Hepatocyte (in vitro differentiated cells): Measurements from ENCODE around the gene VCL. TPM values are rescaled to one million over a fixed set of nuclear protein-coding genes. Genes with fewer than 3 reads are reported as not detected.

Experiments used
- DNase-seq: peaks from one replicate; pipeline ENCODE4 v3.0.0-alpha.2; 2016; ENCODE audit warnings: low spot score
- H2AFZ ChIP-seq: fragments of 200-600 bp; sonication (generic); 2 replicates; pipeline ENCODE4 v1.6.0; 2016; ENCODE audit warnings: antibody characterized with exemption, mild to moderate bottlenecking
- H3K27ac ChIP-seq: fragments of 200-600 bp; sonication (generic); 2 replicates; pipeline ENCODE4 v1.5.1; 2016; ENCODE audit warnings: mild to moderate bottlenecking
- H3K27me3 ChIP-seq: fragments of 200-600 bp; sonication (generic); 2 replicates; pipeline ENCODE4 v1.6.1; 2016
- H3K36me3 ChIP-seq: fragments of 200-600 bp; sonication (generic); replicated peaks from 2 replicates; pipeline ENCODE4 v1.5.1; 2016; ENCODE audit warnings: low read depth; ENCODE audit not compliant: insufficient read depth
- H3K4me1 ChIP-seq: fragments of 200-600 bp; sonication (generic); 2 replicates; pipeline ENCODE4 v1.5.1; 2016; ENCODE audit warnings: mild to moderate bottlenecking, moderate library complexity; ENCODE audit not compliant: insufficient read depth
- H3K4me2 ChIP-seq: fragments of 200-600 bp; sonication (generic); 2 replicates; pipeline ENCODE4 v1.6.0; 2016
- H3K4me3 ChIP-seq: fragments of 200-600 bp; sonication (generic); 2 replicates; pipeline ENCODE4 v1.5.1; 2016; ENCODE audit warnings: mild to moderate bottlenecking
- H3K79me2 ChIP-seq: fragments of 200-600 bp; sonication (generic); 2 replicates; pipeline ENCODE4 v1.6.0; 2017; ENCODE audit warnings: mild to moderate bottlenecking
- H3K9me2 ChIP-seq: fragments of 200-600 bp; sonication (generic); replicated peaks from 2 replicates; pipeline ENCODE4 v1.6.0; 2017; ENCODE audit warnings: mild to moderate bottlenecking; ENCODE audit not compliant: insufficient read depth
- H3K9me3 ChIP-seq: fragments of 200-600 bp; sonication (generic); 2 replicates; pipeline ENCODE4 v1.5.1; 2016; ENCODE audit warnings: low read depth, mild to moderate bottlenecking
- H4K20me1 ChIP-seq: fragments of 200-600 bp; sonication (generic); 2 replicates; pipeline ENCODE4 v1.6.0; 2016; ENCODE audit warnings: mild to moderate bottlenecking; ENCODE audit not compliant: insufficient read depth, poor library complexity, severe bottlenecking
- CTCF ChIP-seq: fragments of 200-600 bp; sonication (generic); IDR thresholded peaks from 2 replicates; pipeline ENCODE4 v1.5.1; 2016; ENCODE audit warnings: antibody characterized with exemption, mild to moderate bottlenecking; ENCODE audit not compliant: poor library complexity
- EZH2 ChIP-seq: fragments of 200-600 bp; sonication (generic); IDR thresholded peaks from 2 replicates; pipeline ENCODE4 v1.6.1; 2016; ENCODE audit warnings: antibody characterized with exemption, mild to moderate bottlenecking, borderline replicate concordance
- EZH2phosphoT487 ChIP-seq: fragments of 200-600 bp; sonication (generic); IDR thresholded peaks from one replicate; pipeline ENCODE4 v1.6.1; 2018; ENCODE audit warnings: antibody characterized with exemption, mild to moderate bottlenecking, low read depth, moderate library complexity; ENCODE audit not compliant: unreplicated experiment, severe bottlenecking
- WGBS: methylation state at CpG from one replicate; pipeline ENCODE4 v1.1.6; 2016; ENCODE audit warnings: low lambda C conversion rate; ENCODE audit errors: missing lambda C conversion rate; 5-methylcytosine and 5-hydroxymethylcytosine counted together
- polyA plus RNA-seq: library from polyadenylated mRNA; unstranded; fragments of >200 nt; fragmentation: Nextera tagmentation; extraction: Ambion mirVana; gene quantifications from 2 replicates; pipeline ENCODE4 v1.2.1, GENCODE V29; 2016
- total RNA-seq: library from RNA; depleted of rRNA; stranded (reverse); fragments of >200 nt; gene quantifications from 2 replicates; pipeline ENCODE4 v1.2.3, GENCODE V29; 2014

The VCL gene
- 77.3 and 93.4 TPM in 2 replicates for total RNA-seq
- polyA plus RNA-seq, result 60.8 and 64.0 TPM in 2 replicates

- Histone ChIP-seq H3K27ac (peak within 1 kb of the TSS; percentile 96), H3K4me3 (peak within 1 kb of the TSS; percentile 68), H3K27me3 (no peaks in the 10 kb centered on the region), H3K9me3 (no peaks in the 10 kb centered on the region), H3K79me2 (peaks cover 44% of the 10 kb centered on the region), H3K9me2 (no peaks in the 10 kb centered on the region), H4K20me1 (no peaks in the 10 kb centered on the region), H2AFZ (peak within 1 kb of the TSS; percentile 46), H3K36me3 (no peaks in the 10 kb centered on the region), H3K4me1 (peaks cover 21% of the 10 kb centered on the region), H3K4me2 (peak within 1 kb of the TSS; percentile 74)
- peak; percentile 99 for DNase-seq
- WGBS, result under 1% methylated on average over 72 of the region's 92 CpGs
- no peak for TF ChIP-seq EZH2phosphoT487
- no peak for TF ChIP-seq CTCF
- no peak for TF ChIP-seq EZH2
Measured at GRCh38 chr10:73997787-73998622, at the start of gene VCL. TSS of gene VCL (plus strand) at chr10:73998116. CDS start at chr10:73998208, 92 bp downstream.

GRCh38 chr10:73948947-73949633 lies 48.8 kb upstream of the VCL start:
- no peaks in the 10 kb centered on the region for H4K20me1 ChIP-seq
- H3K4me2 ChIP-seq, result no peak overlapping the region
- TF ChIP-seq EZH2phosphoT487, result no peak
- H2AFZ ChIP-seq, result no peak overlapping the region
- no peak for DNase-seq
- H3K4me1 ChIP-seq, result no peaks in the 10 kb centered on the region
- H3K9me2 ChIP-seq, result no peaks in the 10 kb centered on the region
- no peak overlapping the region for H3K4me3 ChIP-seq
- H3K27me3 ChIP-seq, result no peaks in the 10 kb centered on the region
- no peaks in the 10 kb centered on the region for H3K36me3 ChIP-seq
- no peaks in the 10 kb centered on the region for H3K9me3 ChIP-seq
- no peaks in the 10 kb centered on the region for H3K79me2 ChIP-seq
- no peak overlapping the region for H3K27ac ChIP-seq
- 94% methylated on average over 10 of the region's 10 CpGs for WGBS

- H3K9me3 ChIP-seq, result no peaks in the 10 kb centered on the region
- TF ChIP-seq CTCF (no peak), EZH2 (no peak), EZH2phosphoT487 (no peak)
- H3K36me3 ChIP-seq, result no peaks in the 10 kb centered on the region
- H3K27me3 ChIP-seq, result no peaks in the 10 kb centered on the region
- no peaks in the 10 kb centered on the region for H4K20me1 ChIP-seq
- no peaks in the 10 kb centered on the region for H3K79me2 ChIP-seq
- H3K4me2 ChIP-seq, result no peak overlapping the region
- H3K4me1 ChIP-seq, result no peaks in the 10 kb centered on the region
- H2AFZ ChIP-seq, result no peak overlapping the region
- DNase-seq, result no peak
- H3K4me3 ChIP-seq, result no peak overlapping the region
- no peak overlapping the region for H3K27ac ChIP-seq
- 81% methylated on average over 13 of the region's 13 CpGs for WGBS
- H3K9me2 ChIP-seq, result no peaks in the 10 kb centered on the region
Measured at GRCh38 chr10:73950155-73950948, 47.6 kb upstream of the VCL start.

GRCh38 chr10:73953665-73954064 lies 44.3 kb upstream of the VCL start:
- no peaks in the 10 kb centered on the region for H4K20me1 ChIP-seq
- H3K9me2 ChIP-seq, result no peaks in the 10 kb centered on the region
- DNase-seq, result no peak
- H3K27me3 ChIP-seq, result no peaks in the 10 kb centered on the region
- peaks cover 11% of the 10 kb centered on the region for H3K4me1 ChIP-seq
- no peaks in the 10 kb centered on the region for H3K36me3 ChIP-seq
- no peak for TF ChIP-seq EZH2
- no peak for TF ChIP-seq EZH2phosphoT487
- no peak for TF ChIP-seq CTCF
- H2AFZ ChIP-seq, result no peak overlapping the region
- H3K79me2 ChIP-seq, result no peaks in the 10 kb centered on the region
- 100% methylated on average over 1 of the region's 1 CpG for WGBS
- no peak overlapping the region for H3K4me3 ChIP-seq
- H3K9me3 ChIP-seq, result no peaks in the 10 kb centered on the region
- no peak overlapping the region for H3K27ac ChIP-seq
- no peak overlapping the region for H3K4me2 ChIP-seq
